Superior temporal gyrus (tissue), 1 donor: ENCODE data around the gene RNF10.
A peak's percentile ranks its signal among the peaks of the same experiment; 100 is the strongest.
"Not testable (repeated sequence)": the region's sequence is repeated elsewhere in the genome, so short reads cannot be mapped to it uniquely, and the experiment has no call there.

ENCODE experiments used
- DNase-seq: peaks from one replicate; pipeline ENCODE4 v3.0.0-alpha.2; 2016; ENCODE audit errors: extremely low spot score

RNF10 gene

DNA sequence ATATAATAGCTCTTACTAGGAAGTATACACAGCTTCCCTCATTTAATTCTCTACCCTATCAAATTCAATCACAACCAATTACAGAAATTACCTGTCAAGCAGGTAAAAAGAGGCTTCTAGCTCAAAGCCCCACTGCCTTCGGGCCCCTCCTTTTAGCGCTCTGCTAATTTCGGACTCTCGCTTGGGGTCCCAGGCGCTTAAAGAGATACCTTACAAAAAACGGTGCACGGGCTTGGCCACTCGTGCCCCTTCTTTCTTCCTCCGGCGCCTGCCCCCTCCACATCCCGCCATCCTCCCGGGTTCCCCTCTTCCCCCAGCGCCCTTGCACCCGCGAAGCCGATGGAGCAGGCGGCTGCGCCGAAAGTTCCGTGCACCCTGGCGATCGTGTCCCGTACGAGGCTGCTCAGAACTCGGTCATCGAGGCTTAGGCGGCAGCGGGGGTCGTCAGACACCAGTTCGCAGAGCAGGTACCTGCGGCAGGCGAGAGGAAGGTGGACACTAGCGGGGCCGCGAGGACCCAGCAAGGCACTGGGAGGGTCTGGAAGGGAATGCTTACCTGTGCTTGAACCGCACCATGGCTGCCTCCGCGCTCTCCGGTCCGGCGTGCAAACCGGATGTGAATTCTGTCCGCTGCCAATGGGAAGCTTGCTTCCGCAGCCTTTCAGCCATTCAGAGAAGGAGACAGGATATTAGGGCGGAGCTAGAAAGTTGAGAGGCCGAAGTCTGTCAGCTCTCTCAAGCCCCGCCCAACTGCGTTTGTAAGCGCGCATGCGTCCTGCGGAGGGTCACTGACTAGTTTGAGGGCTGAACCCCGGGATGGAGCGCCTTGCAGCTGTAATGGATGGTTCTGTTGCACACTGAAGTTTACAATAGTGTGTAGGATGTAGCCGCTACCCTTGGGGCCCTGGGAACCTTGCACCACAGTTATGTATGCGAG, 46.9 kb downstream of the RNF10 start, which contains the start of gene POP5:
TSS of gene POP5 (minus strand) at position 616 of the 937 bp plus-strand sequence. CDS start at position 576, 40 bp downstream.
- DNase-seq = peak; percentile 100

DNA sequence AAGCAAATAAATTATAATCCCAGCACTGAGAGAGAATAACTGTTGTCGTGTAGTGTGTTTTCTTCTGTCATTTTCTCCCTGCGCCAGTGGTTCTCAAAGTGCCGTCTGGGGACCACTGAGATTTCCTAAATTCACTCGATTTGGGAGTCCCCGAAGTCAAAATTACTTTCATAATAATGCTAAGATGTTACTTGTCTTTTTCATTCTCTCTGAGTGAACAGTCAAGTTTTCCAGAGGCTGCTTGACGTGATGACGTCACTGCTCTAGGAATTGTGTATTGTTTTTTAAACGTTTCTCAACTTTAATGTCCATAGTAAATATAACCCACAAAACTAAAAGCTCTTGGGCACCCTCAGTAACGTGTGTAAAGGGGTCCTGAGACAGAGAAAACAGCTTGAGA, 47.8 kb downstream of the RNF10 start:
- DNase-seq = peak; percentile 15

DNA sequence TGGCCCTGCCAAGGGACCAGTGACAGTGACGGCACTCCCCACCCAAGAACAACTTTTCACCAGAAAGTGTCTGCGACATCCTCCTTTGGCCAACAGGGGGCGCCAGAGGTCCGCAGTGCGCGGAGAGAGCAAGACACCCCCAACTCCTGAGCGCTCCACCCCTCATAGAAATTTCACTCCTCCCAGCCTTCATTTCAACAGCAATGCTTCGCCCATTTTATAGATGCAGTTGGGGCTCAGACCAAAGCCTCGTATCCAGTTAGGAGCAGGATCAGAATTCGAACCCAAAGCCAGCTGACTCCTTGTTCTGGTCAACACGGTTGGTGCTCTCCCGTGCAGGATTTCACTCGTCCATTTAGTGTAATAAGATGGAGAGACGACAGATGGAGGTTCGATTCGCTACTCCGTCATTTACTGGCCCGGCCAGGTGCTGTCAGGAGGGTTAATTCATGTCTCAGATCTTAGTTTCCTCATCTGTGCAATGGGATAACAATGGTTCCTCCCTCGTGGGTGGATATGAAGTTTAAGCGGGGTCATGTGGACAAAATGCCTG, 49.4 kb downstream of the RNF10 start:
- DNase-seq = peak; percentile 89

DNA sequence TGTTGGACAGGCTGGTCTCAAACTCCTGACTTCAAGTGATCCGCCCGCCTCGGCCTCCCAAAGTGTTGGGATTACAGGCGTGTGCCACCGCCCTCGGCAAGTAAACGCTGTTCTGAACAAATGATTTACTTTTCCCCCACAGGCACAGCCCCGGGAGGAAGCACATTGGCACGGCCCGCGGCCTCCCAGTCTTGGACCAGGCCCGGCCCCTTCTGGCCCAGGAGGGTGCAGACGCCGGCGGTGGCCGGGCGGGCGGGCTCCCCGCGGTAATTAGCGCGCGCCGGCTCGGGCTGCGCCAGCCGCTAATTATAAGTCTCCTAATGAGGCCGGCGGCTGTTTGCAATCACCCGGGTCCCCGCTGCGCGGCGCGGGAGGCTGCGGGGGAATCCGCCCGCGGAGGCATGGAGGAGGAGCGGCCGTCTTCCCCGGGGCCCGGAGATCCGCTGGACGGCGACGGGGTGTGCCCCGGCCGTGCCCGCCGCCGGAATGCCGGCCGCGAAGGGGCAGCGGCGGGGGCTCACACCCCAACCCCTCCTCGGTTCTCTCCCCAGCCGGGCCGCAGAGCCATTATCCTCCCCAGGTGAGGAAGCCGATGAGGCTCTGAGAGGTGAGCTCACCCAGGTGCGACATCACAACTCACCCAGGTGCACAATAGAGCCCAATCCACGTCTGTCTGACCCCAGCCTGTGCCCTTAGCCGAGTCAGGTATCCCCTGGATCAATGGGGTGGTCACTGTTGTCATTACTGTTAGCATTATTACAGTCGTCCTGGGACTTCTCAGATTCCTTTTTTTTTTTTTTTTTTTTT, 50.4 kb downstream of the RNF10 start:
- peak; percentile 54 for DNase-seq

DNA sequence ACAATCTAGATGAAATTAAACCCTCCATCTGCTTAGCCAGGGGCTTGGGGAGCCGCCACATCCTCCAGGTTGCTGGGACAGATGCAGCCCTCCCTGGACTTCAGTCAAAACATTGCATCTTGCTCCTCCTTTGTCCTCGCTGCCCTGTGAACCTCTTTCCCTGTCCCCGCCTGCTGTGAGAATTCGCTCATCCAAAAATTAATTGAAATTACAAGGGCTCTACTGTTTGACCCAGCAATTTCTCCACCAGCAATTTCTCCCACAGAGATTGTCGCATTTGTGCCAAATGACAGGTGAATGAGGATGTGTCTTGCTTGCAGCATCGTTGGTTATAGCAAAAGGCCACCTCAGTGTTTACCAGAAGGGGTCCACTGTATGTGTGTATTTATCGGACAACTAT, 52.0 kb downstream of the RNF10 start:
- no peak for DNase-seq

DNA sequence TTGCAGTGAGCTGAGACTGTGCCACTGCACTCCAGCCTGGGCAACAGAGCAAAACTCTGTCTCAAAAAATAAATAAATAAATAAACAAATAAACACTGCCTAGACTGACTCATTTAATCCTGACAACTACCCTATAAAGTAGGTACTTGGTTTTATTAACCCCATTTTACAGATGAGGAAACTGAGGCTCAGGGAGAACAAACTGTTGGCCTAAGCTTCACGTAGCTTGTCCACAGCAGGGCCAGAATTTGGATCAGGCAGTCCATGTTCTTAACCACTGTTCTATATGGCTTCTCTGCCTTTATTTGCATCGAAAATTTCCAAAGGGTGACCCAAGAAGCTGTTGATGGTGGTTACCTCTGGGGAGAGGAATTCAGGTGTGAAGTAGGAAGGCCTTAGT, 52.7 kb downstream of the RNF10 start:
- DNase-seq = no peak

DNA sequence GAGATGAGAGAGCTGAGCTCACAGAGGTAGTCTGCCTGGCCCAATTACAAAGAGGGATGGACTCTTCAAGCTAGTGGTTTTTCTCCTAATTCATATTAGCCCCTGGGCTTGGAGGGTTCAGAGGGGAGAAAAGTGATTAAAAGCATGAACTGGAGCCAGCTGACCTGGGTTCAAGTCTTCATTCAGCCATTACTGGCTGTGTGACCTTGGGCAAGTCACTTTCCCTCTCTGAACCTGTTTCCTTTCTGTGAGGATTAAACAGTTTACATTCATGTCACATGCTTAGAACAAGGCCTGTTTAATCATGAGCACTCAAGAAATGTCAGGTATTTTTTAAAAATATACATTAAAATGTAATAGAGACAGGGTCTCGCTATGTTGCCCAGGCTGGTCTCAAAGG, 54.2 kb downstream of the RNF10 start:
- no peak for DNase-seq

DNA sequence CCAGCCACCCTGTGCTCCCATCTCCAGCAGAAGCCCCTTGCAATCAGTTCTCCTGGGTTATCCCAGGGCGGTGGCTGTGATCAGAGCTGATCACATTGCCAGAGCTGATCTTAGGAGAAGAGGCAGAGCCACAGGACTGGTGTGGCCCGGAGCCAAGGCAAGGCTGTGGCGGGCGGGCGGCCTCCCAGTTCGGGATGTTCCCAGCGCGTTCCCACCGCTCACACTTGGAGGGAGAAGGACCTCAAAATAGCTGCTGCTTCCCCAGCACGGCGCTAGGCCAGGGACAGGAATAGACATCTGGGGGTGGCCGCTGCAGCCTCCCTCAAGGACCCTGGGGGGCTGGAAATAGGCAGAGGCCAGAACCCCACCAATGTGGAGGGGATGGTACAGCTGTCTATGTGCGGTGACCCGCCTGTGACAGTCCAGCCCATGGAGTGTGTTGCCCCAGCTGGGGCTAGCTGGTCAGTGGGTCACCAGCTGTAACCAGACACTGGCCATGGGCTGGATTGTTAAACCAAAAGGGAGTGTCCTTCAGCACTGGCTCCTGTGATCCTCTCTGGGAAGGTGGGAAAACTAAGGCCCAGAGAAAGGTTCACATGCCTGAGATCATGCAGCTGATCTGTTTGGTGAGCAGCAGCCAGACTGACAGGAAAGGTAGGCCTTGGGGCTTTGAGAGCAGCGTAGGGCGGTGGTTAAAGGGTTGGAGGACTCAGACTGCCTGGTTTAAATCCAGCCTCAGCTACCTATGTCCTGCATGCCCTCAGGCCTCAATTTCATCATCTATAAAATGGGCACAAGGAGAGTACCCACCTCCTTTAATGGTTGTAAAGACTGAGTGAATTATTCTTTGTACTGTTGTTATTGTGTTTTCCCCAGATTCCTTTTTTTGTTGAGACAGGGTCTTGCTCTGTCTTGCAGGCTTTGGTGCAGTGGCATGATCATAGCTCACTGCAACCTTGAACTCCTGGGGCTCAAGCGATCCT, 55.1 kb downstream of the RNF10 start:
- peak; percentile 68 for DNase-seq

DNA sequence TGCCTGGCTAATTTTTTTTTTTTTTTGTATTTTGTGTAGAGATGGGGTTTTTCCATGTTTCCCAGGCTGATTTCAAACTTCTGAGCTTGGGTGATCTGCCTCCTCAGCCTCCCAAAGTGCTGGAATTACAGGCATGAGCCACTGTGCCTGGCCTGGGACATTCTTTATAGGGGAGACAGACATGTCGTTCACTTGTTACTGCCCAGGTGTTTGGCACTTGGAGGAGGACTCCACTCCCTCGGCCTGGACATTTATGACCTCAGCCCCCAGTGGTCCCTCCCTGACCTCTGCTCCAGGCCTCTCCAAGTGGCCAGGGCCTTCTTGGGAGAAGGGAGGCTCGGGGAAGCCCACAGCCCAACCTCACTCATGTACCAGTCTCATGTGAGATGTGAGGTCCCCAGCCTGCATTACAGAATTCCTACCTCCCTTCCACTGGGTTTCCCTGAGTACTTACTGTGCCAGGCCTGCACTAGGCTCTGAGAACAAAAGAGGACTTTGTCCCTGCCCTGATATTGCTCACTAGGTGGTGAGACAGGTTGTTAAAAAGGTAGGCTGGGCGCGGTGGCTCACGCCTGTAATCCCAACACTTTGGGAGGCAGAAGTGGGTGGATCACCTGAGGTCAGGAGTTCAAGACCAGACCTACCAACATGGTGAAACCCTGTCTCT, 56.7 kb downstream of the RNF10 start:
- no peak for DNase-seq

- peak; percentile 57 for DNase-seq
Observed at GRCh38 chr12:120592121-120593049, 58.2 kb downstream of the RNF10 start.

- no peak for DNase-seq
Observed at GRCh38 chr12:120596901-120597300, 62.7 kb downstream of the RNF10 start.

- no peak for DNase-seq
Observed at GRCh38 chr12:120597861-120598260, 63.7 kb downstream of the RNF10 start.

DNA sequence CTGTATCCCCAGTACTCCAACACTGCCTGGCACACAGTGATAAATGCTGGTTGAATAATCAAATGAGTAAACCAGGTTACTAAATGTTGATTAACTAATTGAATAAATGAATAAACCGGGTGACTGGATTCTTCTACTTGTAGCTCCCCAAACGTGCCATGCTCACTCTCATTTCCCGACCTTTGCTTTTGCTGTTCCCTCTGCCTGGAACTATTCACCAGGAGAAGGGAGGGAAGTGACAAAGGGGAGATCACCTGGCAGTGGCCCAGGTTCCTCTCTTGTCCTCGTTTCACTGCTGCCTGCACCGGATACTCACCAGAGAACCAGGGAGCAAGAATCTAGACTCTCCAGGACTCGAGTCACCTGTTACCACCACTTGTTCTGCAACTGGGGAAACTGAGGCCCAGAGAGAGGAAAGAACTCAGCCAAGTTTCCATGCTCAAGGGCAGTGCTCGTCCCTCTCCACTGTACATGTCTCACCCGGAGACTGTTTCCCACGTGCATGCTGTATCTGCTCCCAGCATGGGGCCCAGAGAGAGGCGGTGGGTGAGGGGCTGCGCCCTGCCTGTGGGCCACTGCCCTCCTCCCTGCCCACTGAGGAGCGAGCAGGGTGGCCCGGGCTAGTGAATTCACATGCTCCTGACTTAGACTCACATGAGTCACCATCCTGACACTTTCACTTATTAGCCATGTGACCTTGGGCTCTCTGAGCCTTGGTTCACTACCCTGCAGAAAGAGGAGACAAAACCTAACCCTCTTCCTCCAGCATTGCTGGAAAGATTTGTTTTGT, 64.7 kb downstream of the RNF10 start:
- no peak for DNase-seq

- DNase-seq = no peak
Observed at GRCh38 chr12:120599672-120600552, 65.8 kb downstream of the RNF10 start.

- not testable (repeated sequence) for DNase-seq
Observed at GRCh38 chr12:120602416-120602815, 68.3 kb downstream of the RNF10 start.

DNA sequence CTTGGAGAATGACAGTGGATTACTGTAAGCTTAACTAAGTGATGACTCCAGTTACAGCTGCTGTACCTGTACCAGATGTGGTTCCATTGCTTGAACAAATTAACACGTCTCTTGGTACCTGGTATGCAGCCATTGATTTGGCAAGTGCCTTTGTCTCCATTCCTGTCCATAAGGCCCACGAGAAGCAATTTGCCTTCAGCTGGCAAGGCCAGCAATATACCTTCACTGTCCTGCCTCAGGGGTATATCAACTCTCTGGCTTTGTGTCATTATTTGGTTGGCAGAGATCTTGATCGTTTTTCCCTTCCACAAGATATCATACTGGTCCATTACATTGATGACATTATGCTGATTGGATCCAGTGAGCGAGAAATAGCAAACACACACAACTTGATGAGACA, 76.4 kb downstream of the RNF10 start:
- no peak for DNase-seq

DNA sequence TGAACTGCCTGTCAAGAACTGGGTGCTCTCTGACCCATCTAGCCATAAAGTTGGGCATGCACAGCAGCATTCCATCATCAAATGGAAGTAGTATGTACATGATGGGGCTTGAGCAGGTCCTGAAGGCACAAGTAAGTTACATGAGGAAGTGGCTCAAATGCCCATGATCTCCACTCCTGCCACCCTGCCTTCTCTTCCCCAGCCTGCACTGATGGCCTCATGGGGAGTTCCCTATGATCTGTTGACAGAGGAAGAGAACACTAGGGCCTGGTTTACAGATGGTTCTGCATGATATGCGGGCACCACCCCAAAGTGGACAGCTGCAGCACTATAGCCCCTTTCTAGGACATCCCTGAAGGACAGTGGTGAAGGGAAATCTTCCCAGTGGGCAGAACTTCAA, 77.4 kb downstream of the RNF10 start:
- not testable (repeated sequence) for DNase-seq

DNA sequence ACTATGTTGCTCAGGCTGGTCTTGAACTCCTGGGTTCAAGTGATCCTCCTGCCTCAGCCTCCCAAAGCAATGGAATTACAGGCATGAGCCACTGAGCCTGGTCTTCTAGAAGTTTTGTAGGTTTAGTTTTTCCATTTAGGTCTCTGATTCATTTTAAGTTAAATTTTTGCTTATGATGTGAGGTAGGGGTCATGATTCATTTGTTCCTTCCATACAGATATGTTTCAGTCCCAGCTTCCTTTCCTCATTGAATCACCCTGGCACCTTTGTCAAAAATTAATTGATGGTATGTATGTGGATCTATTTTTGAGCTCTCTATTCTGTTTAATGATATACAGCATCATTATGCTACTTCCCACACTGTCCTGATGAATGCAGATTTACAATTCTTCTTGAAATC, 80.7 kb downstream of the RNF10 start:
- no peak for DNase-seq
